Measurements from ENCODE around the gene NFKBIE.

Gene NFKBIE

DNA sequence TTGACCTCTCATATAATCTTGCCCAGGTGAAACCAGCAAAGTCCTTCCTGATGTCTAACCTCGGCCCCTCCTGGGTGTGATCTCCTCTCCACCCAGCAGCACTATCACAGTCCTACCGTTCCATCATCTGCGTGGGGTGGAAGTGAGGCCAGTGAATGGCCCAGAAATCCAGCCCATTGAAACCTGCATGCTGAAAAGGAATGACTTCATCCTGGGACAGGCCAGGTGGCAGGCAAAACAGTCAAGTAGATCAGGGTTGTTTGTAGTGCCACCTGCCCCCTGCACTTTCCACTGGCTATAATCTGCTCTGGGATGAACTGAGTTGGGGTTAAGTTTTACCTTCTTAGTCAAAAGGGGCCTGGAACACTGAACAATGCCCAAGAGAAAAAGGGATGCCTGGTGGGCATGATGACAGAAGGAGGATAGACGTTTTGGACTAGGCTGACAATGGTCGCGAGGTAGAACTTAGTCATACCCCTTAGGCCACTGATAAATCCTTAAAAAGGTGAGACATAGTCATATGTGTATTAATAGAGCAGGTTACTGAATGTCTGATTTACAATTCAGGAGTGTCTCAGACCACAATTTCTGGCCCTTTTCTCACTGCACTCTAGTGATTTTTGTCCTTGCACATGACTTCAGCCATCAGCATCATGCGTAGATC lies 26.5 kb downstream of the NFKBIE start:
- H3K4me2 ChIP-seq (ENCODE audit: low read length), result no peak overlapping the region
- no peak overlapping the region for H3K9ac ChIP-seq
- no peaks in the 10 kb centered on the region for H3K27me3 ChIP-seq (ENCODE audit: control insufficient read depth, insufficient read depth, low read length)
- no peaks in the 10 kb centered on the region for H3K36me3 ChIP-seq (ENCODE audit: control insufficient read depth, insufficient read depth, low read length)
- no peak overlapping the region for H3K4me3 ChIP-seq (ENCODE audit: low read depth, low read length)
- H2AFZ ChIP-seq, result peak overlapping the region; percentile 100
- no peak overlapping the region for H3K27ac ChIP-seq
- no peak for TF ChIP-seq CTCF (IDR thresholded peaks at IDR 0.05)
- H3K79me2 ChIP-seq, result no peaks in the 10 kb centered on the region
- H3K4me1 ChIP-seq, result peaks cover 29% of the 10 kb centered on the region
- H3K9me3 ChIP-seq (ENCODE audit: control insufficient read depth, low read length), result no peaks in the 10 kb centered on the region

- peak overlapping the region; percentile 64 for H3K9ac ChIP-seq
- TF ChIP-seq CTCF (IDR thresholded peaks at IDR 0.05), result peak; percentile 98
- H3K4me2 ChIP-seq (ENCODE audit: low read length), result peak overlapping the region; percentile 87
- H3K27me3 ChIP-seq (ENCODE audit: control insufficient read depth, insufficient read depth, low read length), result no peaks in the 10 kb centered on the region
- peak overlapping the region; percentile 89 for H3K27ac ChIP-seq
- no peaks in the 10 kb centered on the region for H3K79me2 ChIP-seq
- no peaks in the 10 kb centered on the region for H3K36me3 ChIP-seq (ENCODE audit: control insufficient read depth, insufficient read depth, low read length)
- H3K4me1 ChIP-seq, result peaks cover 30% of the 10 kb centered on the region
- peak overlapping the region; percentile 100 for H2AFZ ChIP-seq
- no peaks in the 10 kb centered on the region for H3K9me3 ChIP-seq (ENCODE audit: control insufficient read depth, low read length)
- H3K4me3 ChIP-seq (ENCODE audit: low read depth, low read length), result peak overlapping the region; percentile 75
Measured at GRCh38 chr6:44237813-44238433, 27.4 kb downstream of the NFKBIE start.

DNA sequence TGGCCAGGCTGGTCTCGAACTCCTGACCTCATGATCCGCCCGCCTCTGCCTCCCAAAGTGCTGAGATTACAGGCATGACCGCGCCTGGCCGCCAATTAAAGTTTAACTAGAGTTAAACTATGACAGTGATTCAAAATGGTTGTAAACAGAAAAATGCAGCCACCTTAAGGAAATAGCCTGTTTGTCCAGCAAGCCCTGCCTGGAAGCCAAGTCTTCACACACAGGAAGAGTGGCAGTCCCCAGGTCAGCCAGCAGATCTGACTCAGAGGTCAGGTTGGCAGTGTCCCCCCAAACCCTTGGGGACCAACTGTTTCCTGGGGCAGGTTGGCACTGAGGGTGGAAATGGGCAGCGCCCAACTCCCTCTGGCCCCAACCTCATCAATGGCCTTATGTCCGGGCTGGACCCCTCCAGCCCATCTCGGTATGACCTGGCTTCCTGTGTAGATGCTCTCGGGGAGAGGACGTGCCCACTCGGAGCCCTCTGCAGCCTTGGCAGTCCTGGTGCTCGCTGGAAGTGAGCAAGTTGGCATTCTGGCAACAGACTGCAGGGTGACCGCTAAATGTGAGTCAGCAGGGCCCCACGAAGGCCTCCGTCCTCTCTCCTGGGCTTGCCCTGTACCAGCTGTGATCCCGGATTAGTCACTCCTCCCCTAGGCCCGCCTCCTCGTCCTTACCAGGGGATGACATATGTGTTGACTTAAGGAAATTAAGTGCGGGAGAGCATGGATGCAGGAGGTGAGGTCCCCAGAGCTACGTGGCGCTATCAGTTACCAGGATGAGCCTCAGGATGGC lies 28.1 kb downstream of the NFKBIE start:
- Histone ChIP-seq H3K4me1 (peaks cover 30% of the 10 kb centered on the region), H3K9ac (peak overlapping the region; percentile 64), H2AFZ (peak overlapping the region; percentile 100), H3K27me3 (ENCODE audit: control insufficient read depth, insufficient read depth, low read length) (no peaks in the 10 kb centered on the region), H3K27ac (peak overlapping the region; percentile 89), H3K9me3 (ENCODE audit: control insufficient read depth, low read length) (no peaks in the 10 kb centered on the region), H3K79me2 (no peaks in the 10 kb centered on the region), H3K4me2 (ENCODE audit: low read length) (peak overlapping the region; percentile 87), H3K36me3 (ENCODE audit: control insufficient read depth, insufficient read depth, low read length) (no peaks in the 10 kb centered on the region), H3K4me3 (ENCODE audit: low read depth, low read length) (peak overlapping the region; percentile 75)
- TF ChIP-seq CTCF (IDR thresholded peaks at IDR 0.05), result no peak

DNA sequence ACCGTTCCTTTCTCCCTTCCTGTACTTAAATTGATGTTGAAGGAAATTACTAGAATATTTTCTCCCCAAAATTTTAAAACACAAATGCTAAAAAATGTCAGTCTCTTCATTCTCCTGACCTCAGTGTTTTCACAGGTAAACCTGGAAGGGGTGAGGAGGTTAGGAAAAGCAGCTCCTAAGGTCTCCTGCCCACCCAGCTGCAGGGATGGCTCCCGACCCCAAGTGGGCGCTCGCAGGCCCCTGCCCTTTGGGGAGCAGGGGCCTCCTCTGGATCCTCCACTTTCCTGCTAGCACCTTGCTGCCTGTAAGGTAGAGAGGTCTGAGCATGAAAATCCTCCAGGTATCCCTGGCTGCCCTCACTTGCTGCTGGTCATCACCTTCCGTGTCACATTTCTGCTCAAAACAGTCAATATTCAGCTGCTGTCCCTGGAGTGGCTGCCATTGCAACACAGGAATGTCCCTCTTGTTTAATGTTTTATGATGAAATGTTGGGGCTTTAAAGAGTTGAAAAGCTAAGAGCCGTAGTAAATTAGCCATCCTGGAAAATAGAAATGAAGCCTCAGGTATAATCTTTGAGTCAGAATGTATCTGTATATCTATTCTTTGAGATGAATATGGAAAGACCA lies 29.3 kb downstream of the NFKBIE start:
- no peaks in the 10 kb centered on the region for H3K36me3 ChIP-seq (ENCODE audit: control insufficient read depth, insufficient read depth, low read length)
- H3K4me3 ChIP-seq (ENCODE audit: low read depth, low read length), result no peak overlapping the region
- no peak overlapping the region for H3K9ac ChIP-seq
- H3K4me2 ChIP-seq (ENCODE audit: low read length), result no peak overlapping the region
- H3K27ac ChIP-seq, result no peak overlapping the region
- H3K9me3 ChIP-seq (ENCODE audit: control insufficient read depth, low read length), result no peaks in the 10 kb centered on the region
- H3K27me3 ChIP-seq (ENCODE audit: control insufficient read depth, insufficient read depth, low read length), result no peaks in the 10 kb centered on the region
- no peaks in the 10 kb centered on the region for H3K79me2 ChIP-seq
- TF ChIP-seq CTCF (IDR thresholded peaks at IDR 0.05), result no peak
- H2AFZ ChIP-seq, result no peak overlapping the region
- H3K4me1 ChIP-seq, result peaks cover 30% of the 10 kb centered on the region
